IMR-90 (cell line): Measurements from ENCODE around the gene DTL. TPM values are rescaled to one million over a fixed set of nuclear protein-coding genes. Genes with fewer than 3 reads are reported as not detected.

Experiments
- ATAC-seq: fragments of 200-7000 bp; cut with Tn5 transposase; 2 replicates; pipeline ENCODE4 v1.9.1; 2020; ENCODE audit warnings: low read depth, mild to moderate bottlenecking, moderate library complexity
- BruUV-seq: library from RNA; stranded (reverse); fragments of 400-500 nt; replicated peaks from 2 replicates; lab custom pipeline; 2021; lab: Mats Ljungman, UMichigan
- CTCF ChIA-PET: fragments of 300-600 bp; formaldehyde crosslinking; extraction: SDS; loops from one replicate; lab custom pipeline; 2021; ENCODE audit warnings: antibody characterized with exemption; lab: Yijun Ruan, JAX
- POLR2A ChIA-PET: fragments of 300-600 bp; sonication (Branson Sonifier 250); formaldehyde crosslinking; loops from one replicate; lab custom pipeline; 2022; ENCODE audit warnings: antibody characterized with exemption; ENCODE audit not compliant: unreplicated experiment; lab: Charles Lee
- DNase-seq: peaks from one replicate; pipeline ENCODE4 v3.0.0; 2013
- H2AFZ ChIP-seq: replicated peaks from 2 replicates; pipeline ENCODE3; 2013; ENCODE audit warnings: low read length, mild to moderate bottlenecking; ENCODE audit not compliant: poor library complexity
- H2AK5ac ChIP-seq: 2 replicates; pipeline ENCODE4 v1.6.1; 2013; ENCODE audit warnings: low read depth, low read length, inconsistent platforms
- H2AK9ac ChIP-seq: replicated peaks from 2 replicates; pipeline ENCODE3; 2013; ENCODE audit warnings: mild to moderate bottlenecking, low read depth, low read length, moderate library complexity; ENCODE audit not compliant: poor library complexity
- H2BK120ac ChIP-seq: 2 replicates; pipeline ENCODE4 v1.6.1; 2013; ENCODE audit warnings: low read depth, low read length, inconsistent platforms
- H2BK15ac ChIP-seq: 3 replicates; pipeline ENCODE4 v1.6.1; 2013; ENCODE audit warnings: low read depth, low read length, inconsistent platforms
- H2BK20ac ChIP-seq: 2 replicates; pipeline ENCODE4 v1.6.1; 2013; ENCODE audit warnings: low read depth, mild to moderate bottlenecking, inconsistent platforms, low read length, moderate library complexity
- H2BK5ac ChIP-seq: 2 replicates; pipeline ENCODE4 v1.6.1; 2013; ENCODE audit warnings: mild to moderate bottlenecking, low read depth, low read length, inconsistent platforms; ENCODE audit not compliant: poor library complexity, severe bottlenecking
- H3K14ac ChIP-seq: replicated peaks from 2 replicates; pipeline ENCODE4 v1.6.1; 2013; ENCODE audit warnings: low read depth, low read length, inconsistent platforms
- H3K18ac ChIP-seq: 2 replicates; pipeline ENCODE4 v1.6.1; 2013; ENCODE audit warnings: low read depth, low read length, control low read depth
- H3K23ac ChIP-seq: 2 replicates; pipeline ENCODE4 v1.6.1; 2013; ENCODE audit warnings: low read depth, low read length, inconsistent platforms
- H3K27ac ChIP-seq: 2 replicates; pipeline ENCODE4 v1.5.1; 2013; ENCODE audit warnings: mild to moderate bottlenecking, control low read depth, low read length; ENCODE audit not compliant: insufficient read depth
- H3K27me3 ChIP-seq: 2 replicates; pipeline ENCODE4 v1.6.1; 2013; ENCODE audit warnings: low read length; ENCODE audit not compliant: control insufficient read depth, insufficient read depth
- H3K36me3 ChIP-seq: 2 replicates; pipeline ENCODE4 v1.6.1; 2013; ENCODE audit warnings: low read length, mixed read lengths; ENCODE audit not compliant: control insufficient read depth, insufficient read depth
- H3K4ac ChIP-seq: 2 replicates; pipeline ENCODE4 v1.6.1; 2013; ENCODE audit warnings: low read depth, low read length, inconsistent platforms
- H3K4me1 ChIP-seq: 2 replicates; pipeline ENCODE4 v1.6.1; 2013; ENCODE audit warnings: low read length, mixed read lengths; ENCODE audit not compliant: control insufficient read depth, insufficient read depth
- H3K4me2 ChIP-seq: 2 replicates; pipeline ENCODE4 v1.6.1; 2013; ENCODE audit warnings: low read depth, mild to moderate bottlenecking, control low read depth, low read length, moderate library complexity
- H3K4me3 ChIP-seq: 2 replicates; pipeline ENCODE4 v1.5.1; 2013; ENCODE audit warnings: low read depth, mild to moderate bottlenecking, control low read depth, low read length, moderate library complexity; ENCODE audit not compliant: insufficient read depth
- H3K56ac ChIP-seq: 2 replicates; pipeline ENCODE4 v1.6.1; 2013; ENCODE audit warnings: low read length, inconsistent platforms; ENCODE audit not compliant: insufficient read depth; ENCODE audit errors: extremely low read depth
- H3K79me1 ChIP-seq, 2 experiments: 2 replicates each; pipeline ENCODE4 v1.6.1; 2013; ENCODE audit warnings: low read length in 2 of 2, inconsistent platforms in 1 of 2, low read depth in 1 of 2
- H3K9ac ChIP-seq: 2 replicates; pipeline ENCODE4 v1.6.1; 2013; ENCODE audit warnings: low read depth, low read length, control low read depth
- H3K9me1 ChIP-seq: 2 replicates; pipeline ENCODE4 v1.6.1; 2013; ENCODE audit warnings: low read length, inconsistent platforms; ENCODE audit not compliant: insufficient read depth
- H3K9me3 ChIP-seq: 2 replicates; pipeline ENCODE4 v1.6.1; 2013; ENCODE audit warnings: low read length; ENCODE audit not compliant: control insufficient read depth, insufficient read depth
- H4K20me1 ChIP-seq: 2 replicates; pipeline ENCODE4 v1.6.1; 2013; ENCODE audit warnings: low read length, inconsistent platforms; ENCODE audit not compliant: insufficient read depth
- H4K5ac ChIP-seq: 2 replicates; pipeline ENCODE4 v1.6.1; 2013; ENCODE audit warnings: mild to moderate bottlenecking, low read depth, low read length, control low read depth
- H4K8ac ChIP-seq, 2 experiments: 2 replicates each; pipeline ENCODE4 v1.6.1; 2013; ENCODE audit warnings: low read depth in 2 of 2, low read length in 2 of 2, control low read depth in 1 of 2, inconsistent platforms in 1 of 2
- H4K91ac ChIP-seq: 2 replicates; pipeline ENCODE4 v1.6.1; 2013; ENCODE audit warnings: low read depth, low read length, inconsistent platforms; ENCODE audit not compliant: insufficient read depth
- CHD1 ChIP-seq: IDR thresholded peaks from 2 replicates; pipeline ENCODE4 v1.6.1; 2012; ENCODE audit warnings: low read depth, low read length, improper control_type of control experiment
- CTCF ChIP-seq: conservative IDR thresholded peaks from 2 replicates; pipeline ENCODE4 v1.5.1; 2012; ENCODE audit warnings: mild to moderate bottlenecking, low read depth, low read length, improper control_type of control experiment
- FOS ChIP-seq: fragments of 150-350 bp; IDR thresholded peaks from 2 replicates; pipeline ENCODE4 v1.6.1; 2016; ENCODE audit warnings: low read depth, low read length
- NFE2L2 ChIP-seq: fragments of 150-350 bp; IDR thresholded peaks from 2 replicates; pipeline ENCODE4 v1.6.1; 2016; ENCODE audit warnings: low read depth, mild to moderate bottlenecking, low read length
- POLR2A ChIP-seq: IDR thresholded peaks from 2 replicates; pipeline ENCODE4 v1.6.1; 2012; ENCODE audit warnings: mild to moderate bottlenecking, low read depth, low read length
- RCOR1 ChIP-seq: IDR thresholded peaks from 2 replicates; pipeline ENCODE4 v1.6.1; 2012; ENCODE audit warnings: mild to moderate bottlenecking, low read length, improper control_type of control experiment; ENCODE audit not compliant: insufficient replicate concordance
- RFX5 ChIP-seq: IDR thresholded peaks from 2 replicates; pipeline ENCODE4 v1.8.0; 2012; ENCODE audit warnings: low read depth, mild to moderate bottlenecking, low read length, moderate library complexity
- SMC3 ChIP-seq: fragments of 150-350 bp; IDR thresholded peaks from 2 replicates; pipeline ENCODE4 v1.6.1; 2016; ENCODE audit warnings: low read depth, mild to moderate bottlenecking, antibody characterized with exemption, low read length, moderate library complexity
- USF2 ChIP-seq: fragments of 150-350 bp; IDR thresholded peaks from 2 replicates; pipeline ENCODE4 v1.6.1; 2017; ENCODE audit warnings: mild to moderate bottlenecking, antibody characterized with exemption, low read length, low read depth
- WGBS, 2 experiments: methylation state at CpG; one replicate each; pipeline versions ENCODE4 v1.1.5 to v1.1.7; 2013; ENCODE audit warnings: missing lambda C conversion rate in 2 of 2; ENCODE audit not compliant: insufficient read length in 1 of 2; ENCODE audit errors: extremely low coverage in 2 of 2; 5-methylcytosine and 5-hydroxymethylcytosine counted together
- dilution Hi-C: fragments of 300-500 bp; cut with HindIII; formaldehyde crosslinking; loops from one replicate; pipeline ENCODE4 v1.14.3; 2018; ENCODE audit warnings: low sequenced_read_pairs; ENCODE audit not compliant: unreplicated experiment
- in situ Hi-C: fragments of 300-500 bp; cut with MboI; formaldehyde crosslinking; loops from 3 replicates; pipeline ENCODE4 v1.14.3; 2019; ENCODE audit warnings: low sequenced_read_pairs, inconsistent platforms, mixed read lengths
- intact Hi-C: fragments of 100-400 bp; cut with micrococcal nuclease; formaldehyde crosslinking; loops from 2 replicates; pipeline ENCODE4 v1.10.0; 2022
- polyA plus RNA-seq, 3 experiments: library from polyadenylated mRNA; depleted of rRNA; stranded (reverse); fragments of >200 nt; gene quantifications; 2 replicates each; pipeline ENCODE4 v1.2.3, GENCODE V29; 2012; ENCODE audit warnings: low replicate concordance in 1 of 3
- total RNA-seq: library from RNA; depleted of rRNA; stranded (reverse); fragments of >200 nt; gene quantifications from 2 replicates; pipeline ENCODE4 v1.2.3, GENCODE V29; 2012

DTL gene
- total and polyA plus RNA-seq, 2 of the 4 experiments (the other 2 are of a cell fraction), result 11.8 to 19.9 TPM

GRCh38 chr1:212109728-212110127, 74.2 kb downstream of the DTL start:
- H3K36me3 ChIP-seq, result no peaks in the 10 kb centered on the region
- WGBS, 2 experiments, result no CpG with 5 or more reads among the region's 6 CpGs

More at GRCh38 chr1:212109728-212110127, 74.2 kb downstream of the DTL start:
- Histone ChIP-seq H2BK120ac (no peak overlapping the region), H2AK9ac (no peak overlapping the region), H3K23ac (no peak overlapping the region; the same call in 1 of the 2 replicates), H4K20me1 (no peaks in the 10 kb centered on the region), H3K9ac (no peak overlapping the region), H3K4me2 (peak overlapping the region; percentile 43), H3K79me1 (peaks cover 0 to 4% of the 10 kb centered on the region in 2 experiments; a peak in 2 of 4 replicates), H2AK5ac (no peak overlapping the region), H3K4me1 (peaks cover 5% of the 10 kb centered on the region; the same call in 1 of the 2 replicates), H4K91ac (no peak overlapping the region), H3K9me1 (no peaks in the 10 kb centered on the region; the same call in 1 of the 2 replicates), H2BK20ac (no peak overlapping the region), H2BK5ac (no peak overlapping the region), H3K27me3 (no peaks in the 10 kb centered on the region), H3K4ac (no peak overlapping the region), H4K8ac (no peak overlapping the region), H2AFZ (no peak overlapping the region), H3K14ac (no peak overlapping the region; the same call in 1 of the 2 replicates), H3K56ac (no peak overlapping the region), H3K4me3 (no peak overlapping the region), H4K5ac (no peak overlapping the region), H3K9me3 (no peaks in the 10 kb centered on the region), H3K18ac (no peak overlapping the region), H2BK15ac (no peak overlapping the region), H3K27ac (no peak overlapping the region)
- CTCF ChIA-PET, result no interaction called here
- in situ Hi-C loops, result no loop called here
- no TSS peak for BruUV-seq
- no peak; the same call in 1 of the 2 replicates for ATAC-seq
- POLR2A ChIA-PET, result no interaction called here
- no peak for TF ChIP-seq FOS
- no peak for TF ChIP-seq RCOR1
- no peak for TF ChIP-seq NFE2L2
- TF ChIP-seq USF2, result no peak
- no peak for TF ChIP-seq RFX5
- no peak for TF ChIP-seq CHD1
- no peak for TF ChIP-seq CTCF
- no peak for TF ChIP-seq SMC3
- no peak for TF ChIP-seq POLR2A
- dilution Hi-C loops, result no loop called here
- peak; percentile 28 for DNase-seq
- intact Hi-C loops, result no loop called here
